GM12878 (cell line): ENCODE results near the gene FBXW12. TPM values are rescaled to one million over a fixed set of nuclear protein-coding genes. Genes with fewer than 3 reads are reported as not detected.

Experiments used
- ATAC-seq: fragments of 200-7000 bp; cut with Tn5 transposase; 3 replicates; pipeline ENCODE4 v1.9.1; 2020; ENCODE audit warnings: mild to moderate bottlenecking, moderate library complexity
- BruUV-seq: library from RNA; stranded (reverse); fragments of 400-500 nt; replicated peaks from 2 replicates; lab custom pipeline; 2021; lab: Mats Ljungman, UMichigan
- CTCF ChIA-PET: fragments of 300-600 bp; sonication (Branson Sonifier 250); formaldehyde crosslinking; extraction: SDS; loops from one replicate; lab custom pipeline; 2021; ENCODE audit warnings: inconsistent platforms; lab: Yijun Ruan, JAX
- POLR2A ChIA-PET: fragments of 350-600 bp; formaldehyde crosslinking; extraction: SDS; loops from one replicate; lab custom pipeline; 2021; ENCODE audit warnings: inconsistent platforms; lab: Charles Lee
- RAD21 ChIA-PET: fragments of 300-600 bp; sonication (Branson Sonifier 250); formaldehyde crosslinking; loops from one replicate; lab custom pipeline; 2023; ENCODE audit warnings: antibody characterized with exemption; ENCODE audit not compliant: unreplicated experiment; lab: Charles Lee
- SMC1A ChIA-PET: fragments of 300-600 bp; sonication (Branson Sonifier 250); formaldehyde crosslinking; loops from one replicate; lab custom pipeline; 2023; ENCODE audit not compliant: unreplicated experiment, uncharacterized antibody; lab: Charles Lee
- DNase-seq: peaks from one replicate; pipeline ENCODE4 v3.0.0-alpha.2; 2011; ENCODE audit warnings: low read depth, low spot score
- FAIRE-seq: peaks from 3 replicates; lab custom pipeline; 2011; peaks lifted over from hg19 to GRCh38; lab: Jason Lieb, UNC
- H2AFZ ChIP-seq: 2 replicates; pipeline ENCODE4 v1.6.0; 2011; ENCODE audit warnings: low read depth, low read length, control low read depth; ENCODE audit not compliant: control insufficient read depth
- H3K27ac ChIP-seq: 2 replicates; pipeline ENCODE4 v1.5.1; 2011; ENCODE audit warnings: control low read depth; ENCODE audit not compliant: control insufficient read depth, insufficient read depth
- H3K27me3 ChIP-seq, 2 experiments: replicated peaks in 1 of 2; 2 replicates each; pipeline versions ENCODE4 v1.6.0 to v1.6.1; 2011; ENCODE audit warnings: low read length in 1 of 2; ENCODE audit not compliant: control insufficient read depth in 2 of 2, insufficient read depth in 2 of 2
- H3K36me3 ChIP-seq, 2 experiments: 2 replicates each; pipeline ENCODE4 v1.5.1; 2011; ENCODE audit warnings: low read length in 1 of 2; ENCODE audit not compliant: control insufficient read depth in 2 of 2, insufficient read depth in 2 of 2
- H3K4me1 ChIP-seq: 2 replicates; pipeline ENCODE4 v1.6.1; 2011; ENCODE audit warnings: mild to moderate bottlenecking, low read length, moderate library complexity, mixed read lengths; ENCODE audit not compliant: control insufficient read depth, insufficient read depth
- H3K4me2 ChIP-seq: 2 replicates; pipeline ENCODE4 v1.6.0; 2011; ENCODE audit warnings: control low read depth; ENCODE audit not compliant: control insufficient read depth, insufficient read depth
- H3K4me3 ChIP-seq: fragments of 200-600 bp; sonication (generic); 2 replicates; pipeline ENCODE4 v1.5.1; 2016
- H3K79me2 ChIP-seq: 2 replicates; pipeline ENCODE4 v1.6.0; 2011; ENCODE audit warnings: low read length; ENCODE audit not compliant: control insufficient read depth, insufficient read depth
- H3K9ac ChIP-seq: 2 replicates; pipeline ENCODE4 v1.8.0; 2011; ENCODE audit warnings: low read length, control low read depth, mixed read lengths; ENCODE audit not compliant: control insufficient read depth, insufficient read depth
- H3K9me3 ChIP-seq: replicated peaks from 3 replicates; pipeline ENCODE4 v1.5.1; 2011; ENCODE audit warnings: mild to moderate bottlenecking, low read length; ENCODE audit not compliant: control insufficient read depth, insufficient read depth
- H4K20me1 ChIP-seq: 2 replicates; pipeline ENCODE4 v1.6.0; 2011; ENCODE audit not compliant: control insufficient read depth, insufficient read depth
- ATF2 ChIP-seq: IDR thresholded peaks from 2 replicates; pipeline ENCODE4 v1.6.1; 2012; ENCODE audit warnings: low read length, inconsistent platforms
- BMI1 ChIP-seq: fragments of 450-650 bp; IDR thresholded peaks from 2 replicates; pipeline ENCODE4 v1.6.1; 2016; ENCODE audit warnings: mild to moderate bottlenecking, moderate library complexity, borderline replicate concordance
- CHD1 ChIP-seq: IDR thresholded peaks from 2 replicates; pipeline ENCODE4 v1.6.1; 2012; ENCODE audit warnings: low read depth, low read length, improper control_type of control experiment
- DPF2 ChIP-seq: fragments of 450-650 bp; IDR thresholded peaks from 2 replicates; pipeline ENCODE4 v1.6.1; 2017; ENCODE audit warnings: mild to moderate bottlenecking
- HCFC1 ChIP-seq: fragments of 150-350 bp; IDR thresholded peaks from 2 replicates; pipeline ENCODE4 v1.6.1; 2014; ENCODE audit warnings: low read length
- HDGF ChIP-seq: fragments of 450-650 bp; IDR thresholded peaks from 2 replicates; pipeline ENCODE4 v1.6.1; 2016; ENCODE audit warnings: antibody characterized with exemption
- JUND ChIP-seq: IDR thresholded peaks from 2 replicates; pipeline ENCODE4 v1.6.1; 2012; ENCODE audit warnings: low read depth, mild to moderate bottlenecking, low read length, improper control_type of control experiment, moderate library complexity
- MAX ChIP-seq: IDR thresholded peaks from 2 replicates; pipeline ENCODE4 v1.6.1; 2012; ENCODE audit warnings: low read depth, low read length, improper control_type of control experiment
- MLLT1 ChIP-seq: fragments of 450-650 bp; IDR thresholded peaks from 2 replicates; pipeline ENCODE4 v1.6.1; 2016; ENCODE audit warnings: mild to moderate bottlenecking
- MTA2 ChIP-seq: fragments of 450-650 bp; IDR thresholded peaks from 2 replicates; pipeline ENCODE4 v1.6.1; 2016; ENCODE audit warnings: low read depth, mild to moderate bottlenecking, moderate library complexity
- MXI1 ChIP-seq: fragments of 150-350 bp; IDR thresholded peaks from 2 replicates; pipeline ENCODE4 v1.6.1; 2011; ENCODE audit warnings: low read depth, mild to moderate bottlenecking, inconsistent platforms, low read length, improper control_type of control experiment
- PAX5 ChIP-seq: IDR thresholded peaks from 2 replicates; pipeline ENCODE4 v1.6.1; 2011; ENCODE audit warnings: low read depth, low read length, borderline replicate concordance
- SUPT20H ChIP-seq: IDR thresholded peaks from 2 replicates; pipeline ENCODE4 v1.6.1; 2011; ENCODE audit warnings: low read depth, mild to moderate bottlenecking, low read length, moderate library complexity, borderline replicate concordance; ENCODE audit not compliant: control insufficient read depth
- SUZ12 ChIP-seq: fragments of 200-600 bp; sonication (generic); IDR thresholded peaks from one replicate; pipeline ENCODE4 v1.6.1; 2018; ENCODE audit warnings: antibody characterized with exemption, mild to moderate bottlenecking; ENCODE audit not compliant: unreplicated experiment
- USF1 ChIP-seq: IDR thresholded peaks from 2 replicates; pipeline ENCODE4 v1.6.1; 2011; ENCODE audit warnings: borderline replicate concordance, low read depth, mild to moderate bottlenecking, moderate library complexity, mixed read lengths, low read length; ENCODE audit not compliant: insufficient read depth; ENCODE audit errors: extremely low read length
- ZBED1 ChIP-seq: IDR thresholded peaks from 2 replicates; pipeline ENCODE4 v1.6.1; 2016; ENCODE audit warnings: borderline replicate concordance
- ZNF217 ChIP-seq: fragments of 450-650 bp; IDR thresholded peaks from 2 replicates; pipeline ENCODE4 v1.6.1; 2017; ENCODE audit warnings: antibody characterized with exemption, mild to moderate bottlenecking
- WGBS: methylation state at CpG from one replicate; pipeline ENCODE4 v1.1.6; 2016; ENCODE audit warnings: low lambda C conversion rate; ENCODE audit not compliant: insufficient replicate concordance, insufficient coverage; ENCODE audit errors: missing lambda C conversion rate; 5-methylcytosine and 5-hydroxymethylcytosine counted together
- in situ Hi-C: fragments of 300-500 bp; cut with MboI; formaldehyde crosslinking; loops from 9 replicates; pipeline ENCODE4 v1.14.3; 2018; ENCODE audit warnings: mixed read lengths
- intact Hi-C: fragments of 100-400 bp; cut with micrococcal nuclease; formaldehyde crosslinking; loops from one replicate; pipeline ENCODE4 v1.14.2; 2022; ENCODE audit not compliant: unreplicated experiment
- polyA plus RNA-seq, 11 experiments: library from polyadenylated mRNA; depleted of rRNA in 4 of 11; unstranded in 6 of 11; stranded (reverse) in 5 of 11; fragments of >200 nt; fragmentation: Nextera tagmentation in 4 of 11; fragmentation: Illumina TruSeq in 1 of 11; extraction: Ambion mirVana in 4 of 11; extraction: Trizol in 1 of 11; gene quantifications; 1 replicate in 1 of 11; 2 replicates in 10 of 11; pipeline versions ENCODE4 v1.2.1 to v1.2.3, GENCODE V29; 2011 to 2016; ENCODE audit warnings: inconsistent platforms in 2 of 11, missing spikeins in 2 of 11, low read depth in 1 of 11
- total RNA-seq, 4 experiments: library from RNA; depleted of rRNA in 3 of 4; stranded (reverse); fragments of >200 nt in 3 of 4; fragmentation: Illumina TruSeq in 1 of 4; extraction: Trizol in 1 of 4; gene quantifications; 2 replicates each; pipeline versions ENCODE4 v1.2.1 to v1.2.3, GENCODE V29; 2013 to 2021

The FBXW12 gene
- total and polyA plus RNA-seq, 10 of the 15 experiments (the other 5 are each of a cell fraction or from before 2014, with no cell fraction given): 0.04 to 0.18 (median 0.12) TPM; not detected in 4

GRCh38 chr3:48399387-48400172 lies 27.6 kb downstream of the FBXW12 start:
- ChIA-PET CTCF (interaction anchor here (0.7 to 22.0 kb wide), 30 partner anchors 10 to 340 kb away, joined by 3 to 757 read pairs (median 5); partner anchors contain the start of genes ATRIP, CCDC51, NME6 and SLC26A6), RAD21 (interaction anchor here (1.2 to 5.9 kb wide), 12 partner anchors 11 to 285 kb away, joined by 3 to 259 read pairs (median 12); partner anchors contain the start of genes CCDC51, PFKFB4, SLC26A6 and TMA7)
- Histone ChIP-seq H3K27ac (no peak overlapping the region), H3K79me2 (no peaks in the 10 kb centered on the region), H4K20me1 (no peaks in the 10 kb centered on the region), H3K4me2 (no peak overlapping the region), H3K9me3 (no peaks in the 10 kb centered on the region), H3K4me3 (no peak overlapping the region), H3K9ac (no peak overlapping the region), H3K36me3 (no peaks in the 10 kb centered on the region), H3K27me3 (no peaks in the 10 kb centered on the region)
- intact Hi-C loops: loop anchor here (2.0 kb wide), 1 partner anchor 167 kb away; no protein-coding TSS in a partner anchor
- no TSS peak for BruUV-seq
- DNase-seq (no peak), FAIRE-seq (no peak)
- in situ Hi-C loops: loop anchor here (5.0 kb wide), 1 partner anchor 38 kb away; no protein-coding TSS in a partner anchor
- WGBS: 22% methylated on average over 4 of the region's 4 CpGs
- TF ChIP-seq DPF2 (no peak), MXI1 (no peak), ZNF217 (no peak), HCFC1 (no peak), HDGF (no peak), ATF2 (no peak), MAX (no peak), USF1 (no peak), ZBED1 (no peak), PAX5 (no peak), CHD1 (no peak), SUZ12 (no peak), BMI1 (no peak), JUND (no peak), SUPT20H (no peak), MTA2 (no peak), MLLT1 (no peak)
- TF ChIP-seq, all 136 proteins: peak for 0
- Histone ChIP-seq H2AFZ (no peak overlapping the region), H3K4me1 (no peaks in the 10 kb centered on the region)
- ChIA-PET POLR2A (interaction anchor here (1.4 to 1.7 kb wide), 2 partner anchors 36 to 40 kb away, joined by 4 to 11 read pairs; partner anchors contain the start of genes CCDC51 and TMA7), SMC1A (interaction anchor here (1.3 to 8.0 kb wide), 17 partner anchors 8 to 205 kb away, joined by 3 to 287 read pairs (median 7); partner anchors contain the start of genes ATRIP, CCDC51, NME6 and TMA7)
- peak; percentile 18; the same call in 1 of the 3 replicates for ATAC-seq
